Activated CD8-positive, alpha-beta memory T cell treated with anti-CD3 and anti-CD28 coated beads, Interleukin-2, amount 50 U/mL, for 1 hour (primary cell): ENCODE data around the gene TGFBR2.

Experiments used
- DNase-seq: peaks from one replicate; pipeline ENCODE4 v3.0.0-alpha.2; 2020; ENCODE audit errors: extremely low read depth

Gene TGFBR2

DNA sequence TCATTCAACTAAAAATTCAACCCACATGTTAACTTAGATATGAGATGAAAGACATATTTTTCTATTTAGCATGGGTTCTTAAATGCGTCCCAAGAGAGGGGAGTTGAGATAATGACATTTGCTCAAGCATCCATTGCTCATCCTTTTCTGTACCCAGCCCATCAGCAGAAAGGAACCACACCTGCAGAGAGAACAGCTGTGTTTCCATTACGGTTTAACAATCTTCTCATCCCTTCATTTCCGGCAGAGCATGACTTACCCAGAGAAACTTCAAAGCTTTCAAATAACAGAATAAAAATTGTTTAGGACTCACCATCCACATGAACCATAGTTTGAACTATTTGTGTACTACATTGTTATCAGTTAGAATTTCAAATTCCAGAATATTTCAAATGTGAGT, 113.1 kb downstream of the TGFBR2 start:
- no peak for DNase-seq

DNA sequence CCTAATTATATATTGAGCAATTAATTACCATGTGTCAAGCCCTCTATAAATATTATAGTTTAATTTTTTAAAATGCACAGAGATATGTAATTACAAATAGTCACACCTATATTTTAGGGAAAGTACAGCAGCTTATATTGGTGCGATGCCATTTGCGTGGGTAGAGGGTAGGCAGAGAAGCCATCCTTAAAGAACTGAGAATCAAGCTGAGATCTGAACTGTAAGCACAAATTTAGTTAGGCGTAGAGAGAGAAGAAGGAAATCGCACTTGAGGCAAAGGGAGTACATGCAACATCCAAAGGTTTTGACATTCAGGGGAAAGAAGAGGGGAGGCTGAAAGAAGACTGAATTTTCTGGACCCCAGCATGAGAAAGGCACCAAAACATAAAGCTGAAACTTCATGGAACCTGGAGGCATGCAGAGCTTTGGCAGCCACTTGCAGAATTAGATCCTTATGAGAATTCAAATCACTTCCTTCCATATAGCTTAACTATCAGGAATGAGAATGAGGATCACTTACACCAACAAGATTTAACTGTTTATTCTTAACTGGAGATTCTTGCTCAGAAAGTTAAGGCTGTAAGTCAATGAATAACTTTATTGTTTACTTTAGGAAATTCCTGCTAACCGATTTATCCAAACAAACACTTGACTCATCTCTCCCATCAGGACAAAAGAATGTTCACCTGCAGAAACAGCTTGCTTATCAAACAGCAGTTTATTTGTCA, 114.3 kb downstream of the TGFBR2 start:
- no peak for DNase-seq

DNA sequence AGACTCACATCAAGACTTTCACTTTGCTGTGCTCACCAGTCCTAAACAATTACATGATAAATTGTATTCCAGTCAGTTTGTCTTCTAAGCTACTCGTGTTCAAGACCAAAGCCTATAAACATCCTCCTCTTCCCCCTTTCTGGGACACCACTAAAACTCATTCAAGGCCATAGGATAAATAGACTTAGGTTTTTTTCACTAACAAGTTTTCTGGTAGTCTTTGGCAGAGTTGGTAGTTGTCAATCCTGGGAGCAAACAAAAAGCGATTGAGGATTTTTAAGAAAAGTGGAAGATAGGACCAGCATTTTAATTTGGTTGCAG, 114.9 kb downstream of the TGFBR2 start:
- DNase-seq = no peak

DNA sequence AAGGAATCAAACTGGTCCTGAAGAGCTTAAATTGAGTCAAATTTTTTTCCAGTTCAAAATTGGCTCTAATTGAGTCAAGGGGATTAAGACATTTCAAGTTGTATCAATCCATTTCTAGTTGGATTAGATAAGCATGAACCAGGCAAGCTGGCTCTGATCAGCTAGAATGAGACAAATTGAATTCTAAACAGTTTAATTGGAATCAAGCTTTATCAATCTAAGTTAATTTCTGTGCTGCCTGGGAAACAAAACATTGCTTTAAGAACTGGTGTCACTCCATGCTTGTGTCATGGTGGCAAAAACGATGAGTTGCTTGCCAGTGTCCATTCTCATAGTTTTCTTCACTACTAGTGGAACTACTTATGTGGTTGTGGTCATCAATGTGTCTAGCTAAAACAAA, 116.8 kb downstream of the TGFBR2 start:
- DNase-seq = no peak

DNA sequence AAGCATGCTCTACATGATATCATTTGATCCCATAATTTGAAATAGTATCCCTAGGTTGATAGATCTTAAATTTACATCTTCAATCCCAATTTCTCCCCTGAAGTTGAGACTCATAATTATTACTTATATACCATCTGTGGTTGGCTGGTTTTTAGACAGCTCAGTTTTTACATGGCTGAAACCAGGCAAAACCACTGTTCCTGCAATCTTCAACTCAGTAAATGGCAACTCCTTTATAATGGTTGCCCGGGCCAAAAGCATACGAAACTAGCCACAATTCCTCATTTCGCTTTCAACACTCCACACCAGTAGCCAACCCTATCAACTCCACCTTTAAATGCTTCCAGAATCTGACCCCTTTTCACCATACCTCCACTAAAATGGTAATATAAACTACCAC, 118.5 kb downstream of the TGFBR2 start:
- DNase-seq = no peak

DNA sequence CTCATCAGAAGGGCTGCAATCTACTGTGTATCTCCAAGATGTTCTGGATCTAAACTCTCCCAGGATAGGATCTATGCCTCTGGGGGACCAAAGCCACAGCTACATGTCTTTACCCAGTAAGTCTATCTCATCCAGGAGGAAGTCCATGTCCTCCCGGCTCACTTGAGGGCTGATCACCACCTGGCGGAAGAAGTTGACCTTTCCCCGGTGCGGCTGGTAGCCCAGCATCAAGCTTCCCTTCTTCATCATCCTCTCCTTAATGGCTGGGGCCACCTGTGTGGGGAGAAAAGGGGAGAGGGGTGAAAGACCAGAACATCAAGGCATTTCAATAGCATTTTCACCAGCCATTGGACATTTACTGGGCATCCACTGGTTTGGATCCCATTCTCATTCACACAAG, 121.7 kb downstream of the TGFBR2 start:
- no peak for DNase-seq

DNA sequence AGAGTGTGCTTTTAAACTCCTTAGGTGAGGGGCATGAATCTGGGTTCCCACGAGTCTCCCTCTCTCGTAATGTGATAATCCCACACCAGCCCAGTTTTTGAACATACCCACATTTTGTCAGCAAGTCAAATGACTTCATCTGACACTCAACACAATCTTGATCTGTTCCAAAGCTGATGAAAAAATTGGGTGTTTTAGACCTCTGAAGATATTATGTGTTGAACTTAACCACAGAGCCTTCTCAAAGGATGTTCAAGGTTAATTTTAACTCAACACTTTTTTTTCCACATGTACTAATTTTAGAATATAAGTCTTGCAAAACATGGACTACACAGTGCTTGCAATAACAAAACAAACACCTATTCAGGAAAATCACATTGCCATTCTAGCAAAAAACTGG, 123.1 kb downstream of the TGFBR2 start:
- DNase-seq = no peak

DNA sequence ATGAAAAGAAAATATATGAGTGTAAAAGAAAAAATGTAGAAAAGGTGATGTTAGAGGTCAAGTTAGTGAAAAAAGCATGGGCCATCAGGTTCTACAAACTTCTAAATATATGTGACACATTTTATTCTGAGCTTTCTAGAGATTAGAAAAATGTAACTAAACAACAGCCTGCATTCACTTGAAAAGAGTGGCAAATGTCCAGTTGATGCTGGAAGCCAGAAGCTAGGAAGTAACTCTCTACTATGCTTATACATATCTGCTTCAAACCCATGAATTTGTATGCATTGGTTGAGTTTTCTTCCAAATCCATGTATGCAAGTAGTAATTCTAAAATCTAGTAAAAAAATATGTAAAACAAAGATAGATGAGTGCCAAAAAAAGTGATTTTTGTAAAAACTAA, 123.5 kb downstream of the TGFBR2 start:
- no peak for DNase-seq

DNA sequence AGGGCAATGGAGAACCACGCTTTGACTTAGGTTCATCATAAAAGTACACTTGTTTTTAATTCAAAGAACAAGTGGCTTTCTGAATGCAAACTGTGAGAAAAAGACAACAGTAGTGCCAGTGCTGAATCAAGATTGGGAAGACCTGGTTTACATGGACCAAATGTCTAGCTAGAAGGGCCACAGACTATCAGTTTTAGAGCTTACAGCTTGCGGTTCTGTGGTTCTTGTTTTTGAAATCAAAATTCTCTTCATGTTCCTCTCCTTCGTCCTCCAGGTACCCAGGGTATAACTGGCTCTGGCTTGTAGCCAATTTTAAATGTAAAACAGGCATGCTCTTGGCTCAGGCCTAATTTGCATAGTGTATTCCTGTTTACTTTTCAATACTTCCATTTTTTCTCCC, 124.6 kb downstream of the TGFBR2 start:
- no peak for DNase-seq

DNA sequence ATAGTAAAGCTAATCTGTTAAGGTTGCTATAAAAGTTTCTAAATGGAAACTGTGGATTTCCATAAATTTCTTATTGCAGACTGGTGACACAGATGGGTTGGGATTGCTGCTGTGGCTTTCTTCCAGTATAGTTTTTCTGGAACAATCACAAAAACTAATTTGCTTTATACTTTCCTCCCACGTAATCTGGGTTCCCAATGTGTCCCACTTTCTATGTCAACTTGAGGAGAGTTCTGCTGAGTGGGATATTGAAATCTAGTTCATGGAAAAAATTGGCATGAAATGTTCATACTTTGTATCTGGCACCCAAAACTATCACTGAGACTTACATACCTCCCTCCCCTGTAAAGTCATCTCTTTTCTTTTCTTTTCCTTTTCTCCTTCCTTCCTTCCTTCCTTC, 126.8 kb downstream of the TGFBR2 start:
- DNase-seq = no peak

DNA sequence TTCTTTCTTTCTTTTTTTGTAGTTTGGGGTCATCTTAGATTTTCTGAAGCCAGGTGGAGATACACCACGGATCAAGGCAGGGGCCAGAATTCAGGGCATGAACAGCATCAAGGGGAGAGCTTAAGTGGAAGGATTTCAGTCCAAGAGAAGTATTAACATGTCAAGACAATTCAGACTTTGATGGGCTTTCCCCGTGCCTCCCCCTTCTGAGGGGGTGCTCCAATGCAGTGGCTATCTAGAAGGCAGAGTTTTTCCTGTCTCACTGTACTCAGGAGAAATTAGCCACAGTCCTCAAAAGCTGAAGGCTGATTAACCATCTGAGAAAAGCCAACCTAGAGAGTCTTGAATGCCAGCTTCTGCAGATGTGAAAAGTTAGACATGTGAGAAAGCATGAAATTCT, 127.3 kb downstream of the TGFBR2 start:
- DNase-seq = no peak

DNA sequence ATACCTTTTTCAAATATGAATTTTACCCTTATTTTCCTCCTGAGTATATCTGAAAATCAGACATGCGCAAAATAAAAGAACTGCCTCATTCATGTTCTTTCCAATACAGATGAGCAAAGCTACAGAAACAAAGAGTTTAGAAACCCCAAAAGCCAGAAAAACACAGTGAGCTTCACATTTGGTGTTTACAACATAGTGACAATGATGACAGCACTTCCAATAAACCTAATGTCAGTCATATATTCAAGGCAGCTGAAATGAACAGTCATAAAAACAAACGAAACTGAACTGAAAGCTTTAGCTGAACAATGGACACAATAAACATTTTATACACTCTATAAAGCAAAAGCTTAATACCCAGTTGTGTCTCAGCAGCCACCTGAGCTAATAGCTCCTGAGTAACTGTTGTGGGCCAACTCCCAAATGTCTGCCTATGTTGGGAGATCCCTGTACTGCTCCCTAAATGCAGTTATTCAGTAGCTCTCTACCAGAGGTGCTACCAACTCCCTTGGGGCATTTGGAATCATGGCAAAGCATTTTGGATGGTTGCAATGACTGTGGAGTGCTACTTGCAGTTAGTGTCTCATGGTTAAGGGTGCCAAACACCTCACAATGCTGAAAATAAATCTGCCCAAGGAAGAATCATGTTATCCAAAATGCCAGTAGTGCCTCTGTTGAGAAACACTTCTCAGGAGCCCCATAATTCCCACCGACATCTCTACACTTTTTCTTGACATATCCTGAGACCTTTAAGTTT, 131.5 kb downstream of the TGFBR2 start:
- no peak for DNase-seq

DNA sequence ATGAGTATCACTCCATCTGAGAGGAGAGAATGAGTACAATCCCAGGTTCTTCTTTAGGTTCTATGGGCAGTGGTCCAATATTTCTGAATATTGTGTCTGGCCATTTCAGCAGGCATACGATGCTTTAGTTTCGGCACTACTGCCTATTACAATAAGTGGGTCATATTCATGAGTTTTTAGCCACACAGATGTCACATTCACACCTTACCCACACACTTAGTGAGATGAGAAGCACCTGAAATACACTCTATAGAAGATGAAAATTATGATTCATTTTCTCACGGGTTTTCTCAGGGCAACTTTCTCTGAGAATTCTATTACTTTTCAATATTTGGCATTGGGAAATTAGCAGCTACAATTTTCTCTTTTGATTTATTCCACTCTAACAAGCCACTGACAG, 132.2 kb downstream of the TGFBR2 start:
- DNase-seq = no peak

DNA sequence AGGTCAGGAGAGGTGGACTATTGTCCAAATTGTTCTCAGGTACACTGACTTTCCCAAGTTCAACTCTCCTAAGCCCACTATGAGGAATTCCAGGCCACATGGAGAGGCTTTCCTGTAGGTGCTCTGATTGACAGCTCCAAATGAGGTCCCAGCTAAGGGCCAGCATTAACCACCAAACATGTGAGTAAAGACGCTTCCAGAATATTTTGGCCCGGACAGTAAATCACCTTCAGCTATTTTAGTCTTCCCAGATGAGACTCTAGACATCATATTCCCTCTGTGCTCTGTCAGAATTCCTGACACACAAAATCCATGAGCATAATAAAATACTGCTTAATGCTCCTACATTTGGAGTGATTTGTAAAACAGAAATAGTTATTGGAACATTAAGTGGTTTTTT, 135.5 kb downstream of the TGFBR2 start:
- no peak for DNase-seq

DNA sequence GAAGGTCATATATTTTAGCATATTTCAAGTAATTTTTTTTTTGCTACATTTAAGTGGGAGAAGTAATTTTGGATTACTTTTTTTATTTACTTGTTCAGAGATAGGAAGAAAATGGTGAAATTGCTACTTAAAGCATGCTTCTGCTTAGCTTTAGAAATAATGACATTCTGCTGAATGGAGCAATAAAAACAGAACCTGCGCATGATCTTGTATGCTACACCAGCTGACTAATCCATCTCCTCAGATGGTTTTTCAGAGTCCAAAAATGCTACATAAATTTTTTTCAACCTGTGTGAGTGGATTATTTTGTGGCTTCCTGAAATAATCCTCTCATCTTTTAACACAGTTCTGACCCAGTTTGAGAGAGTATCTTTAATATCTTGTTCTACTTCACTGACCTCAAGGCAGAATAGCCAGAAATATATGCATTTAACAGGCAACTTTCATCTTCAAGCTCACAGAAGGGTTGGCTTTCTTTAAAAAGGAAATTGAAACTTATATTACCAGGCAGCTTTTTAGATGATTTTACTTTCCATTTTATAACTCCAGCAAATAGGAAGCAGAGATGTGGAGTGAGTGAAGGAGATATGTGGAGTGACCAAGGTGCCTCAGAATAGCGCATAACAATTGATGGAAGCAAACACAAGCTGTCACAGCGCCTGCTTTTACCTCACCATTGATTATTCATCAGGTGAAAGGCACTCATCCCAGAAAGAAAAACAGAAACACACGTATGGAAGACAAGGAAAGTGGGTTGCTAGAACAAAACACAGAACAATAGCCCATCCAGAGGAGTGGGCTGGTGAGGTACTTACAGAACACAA, 136.6 kb downstream of the TGFBR2 start:
- DNase-seq = no peak
